Cardiac fibroblast (primary cell): ENCODE data around the gene HMGB2.

ENCODE experiments used
- DNase-seq, 2 donors: peaks; one replicate each; pipeline versions ENCODE4 v3.0.0 to v3.0.0-alpha.2; 2010; ENCODE audit warnings: low read depth in 2 of 2
- H3K4me3 ChIP-seq, 2 donors: replicated peaks in 1 of 2; 1 replicate in 1 of 2; 2 replicates in 1 of 2; pipeline ENCODE4 v1.5.1; 2011; ENCODE audit warnings: low read depth in 2 of 2, low read length in 2 of 2, mild to moderate bottlenecking in 2 of 2, moderate library complexity in 1 of 2
- TF ChIP-seq, protein P1 (sequence below): IDR thresholded peaks from one replicate; pipeline ENCODE4 v1.5.1; 2011; ENCODE audit warnings: low read depth, mild to moderate bottlenecking, low read length, inconsistent platforms

Gene HMGB2

DNA sequence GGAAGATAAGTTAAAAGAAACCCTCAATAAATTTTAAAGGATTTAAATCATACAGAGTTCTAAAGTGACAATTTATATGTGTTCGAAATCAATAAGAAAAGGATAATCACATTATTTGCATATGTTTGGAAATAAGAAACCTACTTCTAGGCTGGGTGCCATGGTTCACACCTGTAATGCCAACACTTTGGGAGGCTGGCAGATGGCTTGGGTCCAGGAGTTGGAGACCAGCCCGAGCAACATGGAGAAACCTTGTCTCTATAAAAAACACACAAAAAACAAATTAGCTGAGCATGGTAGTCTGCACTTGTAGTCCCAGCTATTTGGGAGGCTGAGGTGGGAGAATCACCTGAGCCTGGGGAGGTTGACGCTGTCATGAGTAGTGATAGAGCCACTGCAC is 28.5 kb upstream of the HMGB2 start:
- no peak for DNase-seq
- TF ChIP-seq, protein P1, sequence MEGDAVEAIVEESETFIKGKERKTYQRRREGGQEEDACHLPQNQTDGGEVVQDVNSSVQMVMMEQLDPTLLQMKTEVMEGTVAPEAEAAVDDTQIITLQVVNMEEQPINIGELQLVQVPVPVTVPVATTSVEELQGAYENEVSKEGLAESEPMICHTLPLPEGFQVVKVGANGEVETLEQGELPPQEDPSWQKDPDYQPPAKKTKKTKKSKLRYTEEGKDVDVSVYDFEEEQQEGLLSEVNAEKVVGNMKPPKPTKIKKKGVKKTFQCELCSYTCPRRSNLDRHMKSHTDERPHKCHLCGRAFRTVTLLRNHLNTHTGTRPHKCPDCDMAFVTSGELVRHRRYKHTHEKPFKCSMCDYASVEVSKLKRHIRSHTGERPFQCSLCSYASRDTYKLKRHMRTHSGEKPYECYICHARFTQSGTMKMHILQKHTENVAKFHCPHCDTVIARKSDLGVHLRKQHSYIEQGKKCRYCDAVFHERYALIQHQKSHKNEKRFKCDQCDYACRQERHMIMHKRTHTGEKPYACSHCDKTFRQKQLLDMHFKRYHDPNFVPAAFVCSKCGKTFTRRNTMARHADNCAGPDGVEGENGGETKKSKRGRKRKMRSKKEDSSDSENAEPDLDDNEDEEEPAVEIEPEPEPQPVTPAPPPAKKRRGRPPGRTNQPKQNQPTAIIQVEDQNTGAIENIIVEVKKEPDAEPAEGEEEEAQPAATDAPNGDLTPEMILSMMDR, result no peak
- no peak overlapping the region for H3K4me3 ChIP-seq

DNA sequence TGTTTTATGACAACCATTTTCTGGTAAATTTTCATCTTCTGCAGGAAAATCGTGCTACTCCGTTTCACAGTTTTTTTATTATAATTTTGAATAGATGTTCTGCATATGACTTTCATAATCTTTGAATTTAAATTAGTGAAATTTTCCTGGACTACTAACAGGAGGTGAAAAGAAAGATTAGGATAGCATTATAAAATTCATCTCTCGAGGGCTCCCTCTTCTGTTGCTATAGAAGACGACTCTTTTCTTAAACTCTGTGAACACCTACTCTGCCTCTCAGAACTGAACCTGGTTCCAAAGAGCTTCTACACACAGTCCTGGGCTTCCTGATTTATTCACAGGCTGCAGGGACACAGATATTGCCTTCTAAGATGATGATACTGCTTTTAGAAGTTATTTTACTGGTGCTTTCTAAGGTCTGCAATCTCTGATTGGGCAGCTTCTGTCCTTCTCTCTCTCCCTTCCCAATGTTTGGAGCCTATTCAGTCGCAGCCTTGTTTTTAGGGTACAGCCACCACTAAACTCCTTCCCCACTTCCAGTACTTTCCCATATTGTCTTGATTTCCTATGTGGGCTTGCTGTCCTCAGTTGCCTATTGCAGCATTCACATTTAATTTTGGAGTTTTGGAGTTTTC is 26.5 kb upstream of the HMGB2 start:
- peak; percentile 37 to 40 for DNase-seq
- TF ChIP-seq, protein P1, result peak; percentile 24
- no peak overlapping the region for H3K4me3 ChIP-seq

DNA sequence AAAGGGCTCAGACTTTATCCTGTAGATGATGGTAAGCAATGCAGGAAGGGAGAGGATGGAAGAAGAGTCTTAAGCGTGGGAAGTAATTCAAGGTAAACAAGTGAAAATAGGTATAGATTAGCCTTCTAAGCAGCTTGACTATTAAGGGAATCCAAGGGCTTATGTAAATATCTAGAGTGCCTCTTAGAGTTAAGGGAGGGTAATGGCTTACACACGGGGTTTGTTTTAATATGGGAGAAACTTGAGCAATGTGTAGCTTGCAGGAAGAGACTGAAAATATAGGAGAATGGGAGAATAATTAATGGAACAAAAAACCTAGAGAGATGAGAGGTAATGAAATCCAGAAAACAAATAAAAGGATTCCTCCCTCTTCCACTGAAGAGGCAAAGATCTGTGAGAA is 23.8 kb upstream of the HMGB2 start:
- TF ChIP-seq, protein P1, result no peak

DNA sequence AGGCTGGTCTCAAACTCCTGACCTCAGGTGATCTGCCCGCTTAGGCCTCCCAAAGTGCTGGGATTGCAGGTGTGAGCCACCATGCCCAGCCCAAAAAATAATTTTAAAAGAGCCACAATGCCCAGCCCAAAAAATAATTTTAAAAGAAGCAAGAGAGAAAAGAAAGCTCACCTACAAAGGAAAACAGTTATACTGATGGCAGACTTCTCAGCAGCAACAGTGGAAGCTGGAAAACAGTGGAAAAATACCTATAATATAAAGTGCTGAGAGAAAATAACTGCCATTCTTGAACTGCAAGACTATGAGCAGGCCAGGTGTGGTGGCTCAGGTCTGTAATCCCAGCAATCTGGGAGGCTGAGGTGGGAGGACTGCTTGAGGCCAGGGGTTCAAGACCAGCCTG is 13.3 kb upstream of the HMGB2 start:
- TF ChIP-seq, protein P1, result no peak
- DNase-seq, result no peak
- no peak overlapping the region for H3K4me3 ChIP-seq

More for the DNA sequence above, 23.8 kb upstream of the HMGB2 start:
- no peak for DNase-seq
- H3K4me3 ChIP-seq, result no peak overlapping the region

DNA sequence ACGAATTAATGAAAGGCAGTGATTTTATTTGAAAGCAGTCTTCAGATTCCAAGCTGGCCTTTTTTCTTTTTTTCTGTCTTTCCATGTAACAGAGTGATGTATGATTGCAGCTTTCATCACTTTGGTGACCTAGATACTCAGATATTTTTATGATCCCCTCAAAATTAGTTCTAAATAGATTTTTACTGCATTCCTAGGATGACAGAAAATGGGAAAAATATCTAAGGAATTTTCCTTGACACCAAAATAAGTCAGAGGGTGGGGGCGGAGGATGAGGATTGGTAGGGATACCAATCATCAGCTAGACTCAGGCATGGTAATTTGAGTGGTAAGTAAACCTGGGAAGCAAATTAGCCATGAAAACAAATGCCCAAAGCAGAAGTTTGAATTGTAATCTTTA is 11.9 kb upstream of the HMGB2 start:
- no peak overlapping the region for H3K4me3 ChIP-seq
- TF ChIP-seq, protein P1, result no peak
- peak; percentile 27 to 38 for DNase-seq

DNA sequence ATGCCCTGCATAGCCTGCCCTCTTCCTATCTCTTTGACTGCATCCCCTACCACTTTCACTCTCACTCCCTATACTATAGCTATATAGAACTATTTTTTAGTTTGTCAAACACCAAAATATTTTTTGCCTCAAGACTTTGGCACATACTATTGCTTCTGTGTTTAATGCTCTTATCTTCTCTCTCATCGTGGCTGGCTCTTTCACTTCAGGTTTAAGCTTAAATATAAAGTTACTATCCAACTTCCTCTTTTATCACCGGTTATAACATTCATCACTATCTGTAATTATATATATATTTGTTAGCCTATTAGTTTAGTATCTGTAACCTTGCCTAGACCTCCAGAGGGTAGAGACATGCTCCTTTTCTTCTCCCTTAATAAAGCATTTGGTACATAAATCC is 11.5 kb upstream of the HMGB2 start:
- TF ChIP-seq, protein P1, result no peak
- H3K4me3 ChIP-seq, result no peak overlapping the region
- no peak for DNase-seq
